ENCODE results near the gene C10orf88.

GRCh38 chr10:122931088-122931906, 22.7 kb downstream of the C10orf88 start:
- no peak for TF ChIP-seq CTCF (IDR thresholded peaks at IDR 0.05; ENCODE audit: low read depth, low read length, poor library complexity, severe bottlenecking)
- TF ChIP-seq EZH2phosphoT487 (IDR thresholded peaks at IDR 0.05; ENCODE audit: borderline replicate concordance, low read length) = no peak

Measured in DOHH2 (cell line).